H7 (cell line): ENCODE data around the gene COL8A1. TPM values are rescaled to one million over a fixed set of nuclear protein-coding genes. Genes with fewer than 3 reads are reported as not detected.

Experiments used
- DNase-seq: peaks from one replicate; pipeline ENCODE4 v3.0.0; 2012
- H3K27me3 ChIP-seq: 2 replicates; pipeline ENCODE4 v1.6.0; 2011; ENCODE audit warnings: mild to moderate bottlenecking, low read length; ENCODE audit not compliant: control insufficient read depth, insufficient read depth
- H3K36me3 ChIP-seq: replicated peaks from 2 replicates; pipeline ENCODE4 v1.5.1; 2011; ENCODE audit warnings: low read length; ENCODE audit not compliant: control insufficient read depth, insufficient read depth
- H3K4me3 ChIP-seq: 2 replicates; pipeline ENCODE4 v1.5.1; 2011; ENCODE audit warnings: low read depth, mild to moderate bottlenecking, control low read depth, low read length, moderate library complexity; ENCODE audit not compliant: insufficient read depth
- total RNA-seq: library from RNA; depleted of rRNA; stranded (reverse); fragments of >200 nt; shearing (Covaris generic); gene quantifications from 2 replicates; pipeline ENCODE4 v1.2.3, GENCODE V29; 2014

The COL8A1 gene
- total RNA-seq, 1 experiment from 2014 or later = 0.59 TPM

GRCh38 chr3:99646107-99646435 lies 7.7 kb downstream of the COL8A1 start:
- no peaks in the 10 kb centered on the region for H3K36me3 ChIP-seq
- no peaks in the 10 kb centered on the region for H3K27me3 ChIP-seq
- H3K4me3 ChIP-seq = no peak overlapping the region
- DNase-seq = no peak

- no peak for DNase-seq
- Histone ChIP-seq H3K4me3 (no peak overlapping the region), H3K27me3 (no peaks in the 10 kb centered on the region), H3K36me3 (no peaks in the 10 kb centered on the region)
Observed at GRCh38 chr3:99647081-99647480, 8.7 kb downstream of the COL8A1 start.

- H3K4me3 ChIP-seq = no peak overlapping the region
- DNase-seq = no peak
- no peaks in the 10 kb centered on the region for H3K36me3 ChIP-seq
- no peaks in the 10 kb centered on the region for H3K27me3 ChIP-seq
Observed at GRCh38 chr3:99648101-99648500, 9.7 kb downstream of the COL8A1 start.

GRCh38 chr3:99648516-99648915 lies 10.1 kb downstream of the COL8A1 start:
- no peaks in the 10 kb centered on the region for H3K36me3 ChIP-seq
- no peak overlapping the region for H3K4me3 ChIP-seq
- H3K27me3 ChIP-seq = no peaks in the 10 kb centered on the region
- no peak for DNase-seq

GRCh38 chr3:99651531-99651930 lies 13.1 kb downstream of the COL8A1 start:
- H3K4me3 ChIP-seq = no peak overlapping the region
- no peaks in the 10 kb centered on the region for H3K27me3 ChIP-seq
- H3K36me3 ChIP-seq = no peaks in the 10 kb centered on the region
- DNase-seq = no peak

- Histone ChIP-seq H3K4me3 (no peak overlapping the region), H3K27me3 (no peaks in the 10 kb centered on the region), H3K36me3 (no peaks in the 10 kb centered on the region)
- DNase-seq = no peak
Observed at GRCh38 chr3:99656624-99657023, 18.2 kb downstream of the COL8A1 start.

GRCh38 chr3:99658274-99658673 lies 19.9 kb downstream of the COL8A1 start:
- no peak for DNase-seq
- no peaks in the 10 kb centered on the region for H3K36me3 ChIP-seq
- no peaks in the 10 kb centered on the region for H3K27me3 ChIP-seq
- no peak overlapping the region for H3K4me3 ChIP-seq

GRCh38 chr3:99659032-99659431 lies 20.6 kb downstream of the COL8A1 start:
- H3K27me3 ChIP-seq = no peaks in the 10 kb centered on the region
- H3K4me3 ChIP-seq = no peak overlapping the region
- no peak for DNase-seq
- no peaks in the 10 kb centered on the region for H3K36me3 ChIP-seq

- no peaks in the 10 kb centered on the region for H3K36me3 ChIP-seq
- no peak overlapping the region for H3K4me3 ChIP-seq
- no peaks in the 10 kb centered on the region for H3K27me3 ChIP-seq
- no peak for DNase-seq
Observed at GRCh38 chr3:99659951-99660350, 21.6 kb downstream of the COL8A1 start.

GRCh38 chr3:99662838-99663570 lies 24.6 kb downstream of the COL8A1 start:
- no peaks in the 10 kb centered on the region for H3K27me3 ChIP-seq
- H3K4me3 ChIP-seq = no peak overlapping the region
- H3K36me3 ChIP-seq = no peaks in the 10 kb centered on the region
- no peak for DNase-seq

GRCh38 chr3:99663977-99664376 lies 25.6 kb downstream of the COL8A1 start:
- H3K27me3 ChIP-seq = no peaks in the 10 kb centered on the region
- no peak for DNase-seq
- no peak overlapping the region for H3K4me3 ChIP-seq
- H3K36me3 ChIP-seq = no peaks in the 10 kb centered on the region

- Histone ChIP-seq H3K27me3 (no peaks in the 10 kb centered on the region), H3K36me3 (no peaks in the 10 kb centered on the region), H3K4me3 (no peak overlapping the region)
- DNase-seq = no peak
Observed at GRCh38 chr3:99665017-99665416, 26.6 kb downstream of the COL8A1 start.

GRCh38 chr3:99666201-99666600 lies 27.8 kb downstream of the COL8A1 start:
- H3K4me3 ChIP-seq = no peak overlapping the region
- DNase-seq = no peak
- no peaks in the 10 kb centered on the region for H3K27me3 ChIP-seq
- no peaks in the 10 kb centered on the region for H3K36me3 ChIP-seq

- no peak for DNase-seq
- Histone ChIP-seq H3K4me3 (no peak overlapping the region), H3K27me3 (no peaks in the 10 kb centered on the region), H3K36me3 (no peaks in the 10 kb centered on the region)
Observed at GRCh38 chr3:99668044-99668443, 29.6 kb downstream of the COL8A1 start.

GRCh38 chr3:99669879-99670555 lies 31.6 kb downstream of the COL8A1 start:
- H3K4me3 ChIP-seq = no peak overlapping the region
- no peaks in the 10 kb centered on the region for H3K36me3 ChIP-seq
- H3K27me3 ChIP-seq = no peaks in the 10 kb centered on the region
- no peak for DNase-seq
